Fibroblast of villous mesenchyme (primary cell): Measurements from ENCODE around the gene OR2A25. TPM values are rescaled to one million over a fixed set of nuclear protein-coding genes. Genes with fewer than 3 reads are reported as not detected.

Experiments
- DNase-seq: peaks from one replicate; pipeline ENCODE4 v3.0.0-alpha.2; 2010; ENCODE audit warnings: low read depth
- H3K4me3 ChIP-seq: 2 replicates; pipeline ENCODE4 v1.5.1; 2011; ENCODE audit warnings: low read depth, mild to moderate bottlenecking, low read length
- CTCF ChIP-seq: IDR thresholded peaks from 2 replicates; pipeline ENCODE4 v1.5.1; 2012; ENCODE audit warnings: low read depth, mild to moderate bottlenecking, low read length; ENCODE audit not compliant: insufficient read depth
- total RNA-seq: library from RNA; depleted of rRNA; stranded (reverse); fragments of >200 nt; gene quantifications from 2 replicates; pipeline ENCODE4 v1.2.3, GENCODE V29; 2012

OR2A25 gene
- total RNA-seq, 1 donor, result not detected

GRCh38 chr7:144057954-144058353, 11.7 kb upstream of the OR2A25 start:
- no peak for TF ChIP-seq CTCF
- DNase-seq, result peak; percentile 79
- no peak overlapping the region for H3K4me3 ChIP-seq

- no peak for DNase-seq
- H3K4me3 ChIP-seq, result no peak overlapping the region
- TF ChIP-seq CTCF, result peak; percentile 37
Observed at GRCh38 chr7:144063710-144064109, 5.9 kb upstream of the OR2A25 start.

GRCh38 chr7:144069953-144070352, 342 bp downstream of the OR2A25 start:
- H3K4me3 ChIP-seq, result no peak overlapping the region
- TF ChIP-seq CTCF, result no peak
- DNase-seq, result no peak

- DNase-seq, result no peak
- no peak overlapping the region for H3K4me3 ChIP-seq
- TF ChIP-seq CTCF, result no peak
Observed at GRCh38 chr7:144074374-144074773, 4.8 kb downstream of the OR2A25 start.

GRCh38 chr7:144085978-144086377, 16.4 kb downstream of the OR2A25 start, which contains the start of gene OR2A12:
Gene OR2A12, plus strand, starts transcription at chr7:144086278. Its CDS starts 8,830 bp downstream, at chr7:144095108.
- DNase-seq, result no peak
- no peak for TF ChIP-seq CTCF
- H3K4me3 ChIP-seq, result no peak within 1 kb of the TSS

GRCh38 chr7:144086730-144087129, 17.1 kb downstream of the OR2A25 start:
- TF ChIP-seq CTCF, result no peak
- no peak for DNase-seq

GRCh38 chr7:144087230-144087629, 17.6 kb downstream of the OR2A25 start:
- no peak overlapping the region for H3K4me3 ChIP-seq
- no peak for TF ChIP-seq CTCF
- DNase-seq, result no peak

More at GRCh38 chr7:144086730-144087129, 17.1 kb downstream of the OR2A25 start:
- H3K4me3 ChIP-seq, result no peak overlapping the region
